Stimulated activated CD4-positive, alpha-beta T cell treated with anti-CD3 and anti-CD28 coated beads, Interleukin-12 subunit alpha, Interleukin-12 subunit beta, amount 100 ng/mL, for 4 hours (primary cell): Measurements from ENCODE around the gene HDAC4.

Experiments
- DNase-seq: peaks from one replicate; pipeline ENCODE4 v3.0.0-alpha.2; 2020

The HDAC4 gene

DNA sequence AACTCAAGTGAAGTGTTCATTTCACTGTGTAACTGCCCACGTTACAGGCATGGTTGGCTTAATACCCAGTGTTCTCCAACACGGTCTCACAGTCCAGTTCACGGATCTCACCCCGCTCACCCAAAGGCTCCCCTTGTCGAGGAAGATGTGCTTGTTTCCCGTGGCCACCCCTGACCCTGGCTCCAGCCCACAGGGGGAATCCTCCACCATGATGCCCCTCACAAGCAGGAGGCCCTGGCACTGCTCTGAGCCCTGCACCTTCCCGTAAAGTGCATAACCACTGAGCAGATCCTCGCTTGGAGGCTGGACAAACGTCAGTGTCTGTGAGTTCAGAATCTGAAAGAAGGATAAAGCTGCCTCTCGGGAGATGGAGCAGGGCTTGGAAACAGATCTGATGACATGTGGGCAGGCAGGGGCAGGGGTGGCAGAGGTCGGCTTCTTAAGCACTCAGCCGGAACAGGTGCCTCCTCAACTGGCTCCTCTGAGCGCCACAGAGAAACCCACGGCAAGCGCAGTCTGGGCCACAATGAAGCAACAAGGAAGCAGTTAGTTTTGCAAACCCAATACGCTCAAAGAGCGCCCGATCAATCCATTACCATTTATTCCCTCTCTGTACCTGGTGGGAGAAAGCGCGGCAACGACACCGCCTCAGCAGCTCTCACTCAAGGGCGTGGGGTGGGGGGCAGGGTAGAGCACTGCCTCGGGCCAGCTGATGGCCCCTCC lies 17.6 kb downstream of the HDAC4 start:
- no peak for DNase-seq

DNA sequence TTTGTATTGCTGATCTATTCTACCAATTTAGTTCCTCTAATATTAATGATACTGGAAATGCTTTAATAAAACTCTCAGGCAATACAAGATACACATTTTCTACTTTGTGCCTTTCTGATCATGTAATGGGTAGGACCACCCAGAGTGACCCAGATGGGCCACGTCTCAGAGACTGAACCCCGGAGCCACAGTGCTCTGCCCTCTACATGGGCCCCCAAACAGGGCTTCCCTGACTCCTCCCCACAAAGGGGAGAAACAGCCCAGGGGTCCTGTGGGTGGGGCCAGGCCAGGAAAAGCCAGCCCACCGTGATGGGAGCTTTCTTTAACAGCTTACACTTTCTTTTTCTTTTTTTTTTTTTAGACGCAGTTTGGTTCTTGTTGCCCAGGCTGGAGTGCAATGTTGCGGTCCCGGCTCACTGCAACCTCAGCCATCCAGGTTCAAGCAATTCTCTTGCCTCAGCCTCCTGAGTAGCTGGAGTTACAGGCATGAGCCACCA lies 18.4 kb downstream of the HDAC4 start:
- DNase-seq, result no peak

DNA sequence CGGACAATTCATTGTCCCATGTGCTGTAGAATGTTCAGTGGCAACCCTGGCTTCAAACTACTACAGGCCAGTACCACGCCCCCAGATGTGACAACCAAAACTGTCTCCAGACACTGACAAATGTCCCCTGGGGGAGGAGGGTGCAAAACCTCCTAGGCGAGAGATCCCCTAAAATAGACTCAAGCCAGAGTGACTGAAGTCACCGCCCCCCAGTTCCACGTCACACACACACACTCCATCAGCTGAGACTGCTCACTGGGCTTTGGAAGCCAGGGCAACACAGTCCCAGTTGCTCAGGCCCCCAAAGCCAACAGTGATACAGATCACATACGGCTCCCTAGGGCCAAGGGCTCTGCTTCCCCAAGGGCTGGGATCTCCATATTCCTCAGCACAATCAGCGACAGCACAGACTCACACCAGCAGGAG lies 19.1 kb downstream of the HDAC4 start:
- DNase-seq, result no peak

DNA sequence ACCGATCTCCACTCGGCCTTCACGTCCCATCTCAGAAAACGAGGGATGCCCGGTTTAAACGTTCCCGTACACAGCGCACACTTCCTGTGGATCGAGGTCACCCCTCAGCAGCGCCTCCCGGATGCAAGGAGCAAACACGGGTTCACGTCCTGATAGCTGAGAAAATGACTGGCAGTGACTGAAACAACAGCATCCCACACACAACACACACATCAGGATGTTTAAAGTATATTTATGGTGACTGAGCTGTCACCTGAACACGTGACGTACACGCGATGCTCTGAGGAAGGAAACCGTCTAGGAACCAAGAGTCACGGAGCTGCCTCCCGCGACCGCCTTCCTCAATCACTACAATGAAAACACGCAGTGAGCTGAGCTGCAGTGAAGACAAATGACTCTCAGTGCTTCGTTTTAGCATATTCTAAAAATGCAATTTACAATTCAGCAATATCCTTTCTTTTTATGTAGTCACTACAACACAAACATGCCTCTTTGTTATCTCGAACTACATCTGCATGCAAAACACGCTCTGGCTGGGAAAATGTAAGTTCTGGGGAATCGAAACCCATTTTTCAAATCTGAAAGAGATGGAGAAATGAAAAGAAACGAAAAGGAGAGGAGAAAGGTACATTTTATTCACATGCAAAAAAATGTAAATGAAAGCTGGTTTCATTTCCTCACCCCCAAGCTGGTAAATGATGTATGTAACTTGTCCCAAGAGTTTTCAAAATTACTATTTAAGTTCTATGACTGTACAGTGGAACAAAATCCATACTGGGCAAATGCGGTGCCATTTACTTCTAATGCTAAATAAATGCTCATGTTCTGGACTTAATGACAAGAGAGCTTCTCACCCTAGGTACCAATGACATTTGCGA lies 19.8 kb downstream of the HDAC4 start:
- DNase-seq, result peak; percentile 53

DNA sequence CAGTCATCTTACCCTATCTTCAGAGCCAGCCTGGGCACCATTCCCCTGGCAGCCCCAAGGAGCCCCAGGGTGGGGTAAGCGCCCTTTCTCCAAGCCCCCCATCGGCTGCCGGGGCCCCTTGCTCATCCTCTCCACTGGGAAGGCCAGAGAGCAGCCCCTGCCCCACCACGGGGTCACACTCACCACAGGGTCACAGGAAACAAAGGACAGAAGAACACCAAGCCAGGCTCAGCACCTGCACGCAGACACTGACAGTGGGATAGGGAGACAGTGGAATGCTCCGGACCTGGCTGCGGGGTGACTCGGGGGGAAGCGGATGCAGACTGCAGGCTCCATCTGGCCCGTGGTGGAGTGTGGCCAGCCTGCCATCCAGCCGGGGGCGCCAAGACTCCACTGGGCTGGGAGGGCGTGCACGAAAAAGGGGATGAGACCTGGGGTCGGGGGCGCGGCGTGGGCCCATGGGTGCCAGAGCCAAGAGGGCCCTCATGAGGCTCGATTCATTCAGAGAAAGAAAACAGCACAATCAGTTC lies 21.1 kb downstream of the HDAC4 start:
- no peak for DNase-seq

DNA sequence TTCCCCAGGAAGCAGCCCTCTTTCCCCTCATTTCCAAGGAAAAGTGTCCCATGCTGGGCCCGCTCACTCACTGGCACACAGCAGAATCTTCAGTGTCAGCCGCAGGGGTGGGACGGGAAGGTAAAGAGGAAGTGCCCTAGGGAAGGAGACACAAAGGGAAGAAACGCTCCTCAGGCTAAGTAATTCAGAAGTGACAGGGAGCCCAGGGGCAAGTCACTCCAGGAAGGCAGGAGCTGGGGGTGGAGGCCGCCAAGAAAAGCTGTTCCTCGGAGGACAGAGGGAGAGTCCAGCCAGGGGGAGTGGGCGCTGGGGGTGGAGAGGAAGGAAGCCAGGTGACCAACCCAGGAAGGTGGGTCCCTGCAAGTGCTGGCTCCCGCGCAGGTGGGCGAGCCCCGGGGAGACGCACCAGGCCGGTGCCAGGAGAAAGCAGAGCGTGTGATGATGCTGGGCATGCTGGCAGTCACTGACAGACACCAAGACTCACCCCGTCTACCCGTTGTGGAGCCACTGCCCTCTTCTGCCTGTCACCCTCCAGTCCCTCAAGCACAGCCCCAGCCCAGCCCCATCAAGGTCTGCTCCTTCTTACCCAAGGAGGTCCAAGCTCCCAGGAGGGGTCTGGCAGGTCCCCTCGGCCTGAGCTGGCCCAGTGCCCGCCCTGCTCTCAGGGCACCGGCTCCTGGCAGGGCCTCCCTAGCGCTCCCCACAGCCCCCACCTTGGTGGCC lies 21.7 kb downstream of the HDAC4 start:
- DNase-seq, result no peak

DNA sequence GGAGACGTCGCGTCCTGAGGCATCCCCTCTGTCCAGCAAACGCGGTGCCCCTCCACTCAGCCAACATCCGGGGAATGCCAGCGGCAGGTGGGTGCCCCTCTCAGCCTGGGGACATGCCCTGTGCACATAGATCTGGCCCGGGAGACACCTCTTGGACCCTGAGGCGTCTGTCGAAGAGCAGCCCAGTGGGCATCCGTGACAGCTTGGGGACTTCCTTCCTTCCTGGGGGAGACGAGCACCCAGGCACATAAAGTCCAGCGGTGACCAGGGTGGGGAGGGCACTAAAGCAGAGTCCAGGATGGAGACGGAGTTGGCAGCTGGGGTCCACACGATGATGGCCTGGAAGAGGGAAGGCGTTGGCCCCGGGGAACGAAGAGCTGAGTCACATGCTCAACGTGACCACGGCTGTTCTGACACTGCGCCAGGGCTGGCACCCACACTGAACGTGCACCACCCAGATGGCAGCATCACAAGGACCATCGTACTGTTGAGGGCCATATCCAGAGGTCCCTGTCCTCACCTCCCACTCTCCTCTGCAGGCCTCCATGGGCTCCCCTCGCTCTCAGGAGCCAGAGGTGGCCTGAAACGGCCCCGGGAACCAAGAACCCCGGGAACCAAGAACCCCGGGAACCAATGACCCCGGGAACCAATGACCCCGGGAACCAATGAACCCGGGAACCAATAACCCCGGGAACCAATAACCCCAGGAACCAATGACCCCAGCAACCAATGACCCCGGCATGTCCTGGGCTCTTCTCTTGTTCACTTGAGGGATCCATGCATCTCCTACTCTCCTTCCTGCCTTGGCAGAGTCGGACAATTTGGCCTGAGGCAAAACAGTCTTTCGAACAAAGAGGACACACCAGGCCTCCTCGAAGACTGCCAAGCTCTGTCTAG lies 22.6 kb downstream of the HDAC4 start:
- no peak for DNase-seq

DNA sequence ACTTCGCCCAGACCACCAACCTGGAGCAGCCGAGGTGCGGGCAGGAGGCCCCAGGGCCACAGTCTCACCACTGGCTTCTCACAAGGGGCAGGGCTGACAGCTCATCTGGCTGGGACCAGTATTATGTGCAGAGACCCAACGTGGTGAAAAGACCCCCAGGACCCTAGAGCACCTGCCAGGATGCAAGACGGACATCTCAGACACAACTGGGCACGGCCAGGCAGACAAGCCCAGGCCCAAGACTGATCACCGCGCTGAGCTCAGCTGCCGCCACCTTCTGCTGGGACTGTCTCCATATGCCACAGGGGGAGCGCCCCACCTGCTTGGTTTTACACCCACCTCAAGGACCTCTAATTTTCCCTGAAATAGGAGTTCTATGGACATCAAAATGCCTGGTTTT lies 23.2 kb downstream of the HDAC4 start:
- DNase-seq, result no peak

DNA sequence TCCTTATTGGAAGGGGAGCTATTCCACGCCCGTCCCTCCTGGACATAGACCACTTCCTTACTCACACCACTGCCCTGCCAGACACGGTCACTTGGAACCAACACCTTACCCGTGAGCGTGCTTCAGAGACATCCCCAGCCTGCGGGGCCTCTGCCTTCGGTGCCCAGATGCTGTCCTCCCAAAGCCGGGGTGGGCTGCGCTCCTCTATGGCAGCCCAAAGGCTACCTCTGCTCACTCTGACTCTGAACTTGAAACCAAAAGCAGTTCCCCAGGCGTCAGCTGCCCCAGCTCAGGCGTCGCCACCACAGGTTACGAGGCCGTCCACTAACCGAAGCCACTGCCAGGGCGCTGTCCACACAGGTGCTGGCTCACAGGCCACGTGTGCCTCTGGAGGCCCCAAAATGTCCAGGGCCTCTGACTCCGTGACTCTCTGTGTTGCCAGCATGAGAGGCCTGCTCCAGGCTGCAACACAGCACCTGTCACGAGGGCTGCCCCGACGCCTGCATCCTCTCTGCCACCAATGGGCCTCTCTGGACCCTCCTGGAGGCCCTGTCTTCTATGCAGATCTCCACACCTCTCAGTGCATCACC lies 23.8 kb downstream of the HDAC4 start:
- no peak for DNase-seq

DNA sequence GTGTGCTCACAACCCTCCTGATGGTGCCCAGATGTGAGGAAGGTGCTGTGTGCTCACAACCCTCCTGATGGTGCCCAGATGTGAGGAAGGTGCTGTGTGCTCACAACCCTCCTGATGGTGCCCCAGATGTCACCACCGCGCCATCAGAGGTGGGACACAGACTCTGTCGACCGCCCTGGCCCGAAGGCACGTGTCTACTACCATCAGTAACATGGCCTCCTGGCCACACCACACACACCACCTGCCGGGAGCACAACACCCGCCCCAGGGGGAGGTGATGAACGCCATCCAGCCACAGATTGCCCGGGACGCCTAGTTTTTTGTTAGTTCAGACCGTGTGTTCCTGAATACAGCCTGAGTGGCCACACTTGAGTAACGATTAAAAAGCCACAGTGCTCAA lies 24.5 kb downstream of the HDAC4 start:
- DNase-seq, result no peak

DNA sequence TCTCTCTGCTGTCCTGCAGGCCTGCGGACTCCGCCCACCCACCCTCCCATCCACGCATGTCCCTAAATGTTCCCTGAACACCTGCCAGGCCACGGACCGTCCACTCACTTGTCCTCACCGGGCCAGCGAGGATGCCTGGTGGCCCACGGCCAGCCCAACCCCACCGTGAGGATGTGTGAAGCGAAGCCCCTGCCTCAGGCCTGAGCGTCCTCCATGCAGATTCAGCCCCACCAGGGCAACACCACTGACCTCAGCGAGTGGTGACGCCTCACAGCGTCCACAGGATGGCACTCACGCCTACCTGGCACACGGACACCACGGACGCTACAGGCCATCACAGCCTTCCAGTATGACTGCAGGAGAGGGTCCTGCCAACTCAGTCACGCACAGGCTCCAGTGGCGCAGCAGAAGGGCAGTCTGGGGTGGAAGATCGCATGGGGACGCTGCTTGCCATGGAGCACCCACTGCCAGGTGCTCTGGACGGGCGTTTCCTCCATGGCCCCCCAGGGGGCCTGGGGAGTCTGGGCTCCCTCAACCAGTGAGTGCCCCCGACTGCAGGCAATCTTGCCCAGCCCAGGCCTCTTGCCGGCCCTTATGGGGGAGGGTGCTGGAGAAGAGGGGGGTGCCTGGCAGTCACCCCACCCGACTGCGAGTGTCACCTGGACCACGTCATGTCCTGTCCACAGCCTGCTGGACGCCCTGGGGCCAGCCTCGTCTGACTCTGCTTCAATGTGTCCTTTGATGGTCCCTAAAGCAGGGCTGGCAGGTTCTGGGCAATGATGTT lies 25.4 kb downstream of the HDAC4 start:
- DNase-seq, result no peak

DNA sequence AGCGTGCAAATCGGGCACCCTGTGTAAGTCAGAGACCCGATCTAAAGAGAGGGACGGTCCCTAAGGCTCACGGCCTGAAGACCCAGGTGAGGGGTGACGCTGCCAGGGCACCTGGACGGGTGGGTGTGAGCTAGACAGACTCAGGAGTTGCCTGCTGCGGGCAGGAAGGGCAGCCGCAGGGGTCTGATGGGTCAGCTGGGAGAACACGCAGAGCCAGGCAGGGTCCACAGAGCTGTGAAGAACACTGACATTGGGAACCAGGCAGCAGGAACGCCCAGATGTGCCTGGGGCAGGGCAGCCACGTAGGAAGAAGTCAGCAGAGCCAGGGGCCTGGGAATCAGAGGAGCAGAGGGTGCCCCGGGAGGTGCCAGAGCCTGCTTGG lies 25.9 kb downstream of the HDAC4 start:
- no peak for DNase-seq

DNA sequence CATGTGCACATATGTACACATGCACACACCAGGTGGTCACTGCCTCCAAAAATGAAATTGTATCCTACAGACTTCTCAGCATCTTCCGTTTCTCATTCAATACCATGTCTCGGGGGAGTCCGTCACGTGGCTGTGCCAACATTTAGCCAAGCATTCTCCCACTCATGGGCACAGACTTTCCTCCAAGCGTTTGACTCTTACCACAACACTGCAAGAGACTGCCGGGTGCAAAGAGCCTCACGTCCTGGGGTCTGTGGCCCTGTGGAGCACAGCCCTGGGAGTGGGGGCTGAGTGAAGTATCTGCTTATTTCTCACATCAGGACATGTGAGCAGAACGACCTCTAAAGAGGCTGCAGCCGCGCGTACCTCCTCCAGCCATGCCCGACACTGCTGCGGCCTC lies 28.0 kb downstream of the HDAC4 start:
- DNase-seq, result no peak

DNA sequence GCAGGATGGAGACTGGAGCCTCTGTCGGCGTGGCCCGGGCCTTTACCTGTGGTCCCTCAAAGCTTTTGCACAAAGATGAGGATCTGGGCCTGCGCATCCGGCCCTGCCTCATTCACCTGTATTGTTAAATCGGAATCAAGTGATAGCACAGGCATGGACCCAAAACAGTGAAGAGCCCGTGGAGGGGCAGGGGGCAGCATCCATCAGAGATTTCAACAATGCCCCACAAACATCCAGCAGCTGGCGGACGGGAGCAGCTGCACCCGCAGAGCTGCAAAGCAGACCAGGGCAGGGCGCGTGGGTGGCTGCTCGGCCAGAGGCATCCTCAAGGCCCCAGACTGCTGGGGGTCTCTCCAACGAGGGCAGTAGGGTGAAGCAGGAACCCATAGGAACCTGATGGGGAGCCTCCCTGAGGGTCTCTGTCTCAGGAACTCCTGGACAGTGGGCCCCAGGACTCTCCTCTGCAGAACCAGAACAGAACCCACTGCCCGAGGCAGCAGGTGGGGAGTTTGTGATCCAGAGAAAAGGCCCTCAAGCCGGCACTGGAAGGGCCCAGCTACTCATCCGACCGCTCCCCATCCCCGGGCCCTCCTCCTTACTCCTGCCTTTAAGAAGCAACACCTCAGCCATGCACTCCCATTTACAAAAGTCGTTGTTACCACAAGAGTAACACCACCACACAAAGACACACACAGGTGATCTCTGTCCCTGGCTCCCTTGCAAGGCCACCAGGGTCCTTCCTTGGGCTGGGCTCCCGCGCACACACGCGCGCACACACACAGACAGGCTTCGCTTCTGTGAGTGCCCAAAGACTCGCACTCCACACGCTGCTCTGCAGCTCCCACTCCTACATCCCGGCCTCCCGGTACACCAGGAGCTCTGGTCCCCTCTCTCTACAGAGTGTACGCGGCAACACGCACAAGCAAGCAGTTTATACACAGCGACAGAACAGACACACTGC lies 28.8 kb downstream of the HDAC4 start:
- no peak for DNase-seq

DNA sequence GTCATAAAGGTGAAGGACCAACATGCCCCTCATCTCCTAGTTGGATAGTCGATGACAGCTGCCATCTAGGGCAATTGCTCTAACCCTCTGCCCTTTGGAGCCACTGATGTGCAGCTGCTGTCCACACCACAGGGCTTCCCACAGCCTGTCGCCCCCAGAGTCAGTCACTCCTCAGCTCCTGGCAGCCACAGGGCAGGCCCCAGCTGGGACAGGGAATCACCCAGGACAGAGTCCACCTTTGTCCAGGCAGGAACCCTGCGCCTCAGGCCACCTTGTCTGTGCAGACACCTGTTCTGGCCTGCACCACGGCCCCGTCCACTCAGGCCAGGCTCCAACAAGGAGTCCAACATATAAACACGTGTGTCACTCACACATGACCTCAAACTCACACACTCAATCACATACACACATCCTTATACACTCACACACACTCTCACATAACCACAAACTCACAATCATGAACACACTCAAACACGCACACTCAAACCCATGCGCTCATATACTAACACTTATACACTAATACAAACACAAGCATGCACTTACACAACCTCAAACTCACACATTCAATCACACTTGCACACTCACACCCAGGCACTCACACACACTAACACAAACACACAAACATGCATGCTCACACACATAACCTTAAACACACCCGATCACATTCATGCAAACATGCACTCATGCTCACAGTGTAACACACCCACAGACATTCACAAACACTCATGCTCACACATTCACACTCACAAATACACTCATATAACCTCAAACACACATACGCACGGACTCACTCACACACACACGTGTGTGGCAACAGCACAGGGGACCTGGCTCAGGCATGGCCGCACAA lies 29.7 kb downstream of the HDAC4 start:
- no peak for DNase-seq

DNA sequence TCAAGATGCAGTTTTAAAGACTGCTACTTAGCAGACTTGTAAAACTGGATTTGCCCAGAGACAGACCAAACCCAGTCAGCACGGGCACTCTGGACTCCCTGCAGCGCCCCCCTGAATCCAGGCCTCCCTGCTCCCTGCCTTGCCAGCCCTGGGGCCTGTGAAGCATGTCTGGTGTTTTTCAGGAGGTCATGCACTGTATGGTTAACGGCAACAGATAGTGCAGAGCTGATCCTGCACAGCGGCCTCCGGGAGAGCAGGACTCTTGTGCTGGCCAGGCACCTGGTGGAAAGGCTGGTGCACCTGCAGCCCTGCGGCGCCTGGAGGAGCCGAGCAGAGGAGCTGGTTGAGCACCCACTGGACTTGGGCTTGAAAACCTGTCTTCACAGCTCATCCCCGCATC lies 30.4 kb downstream of the HDAC4 start:
- DNase-seq, result no peak

DNA sequence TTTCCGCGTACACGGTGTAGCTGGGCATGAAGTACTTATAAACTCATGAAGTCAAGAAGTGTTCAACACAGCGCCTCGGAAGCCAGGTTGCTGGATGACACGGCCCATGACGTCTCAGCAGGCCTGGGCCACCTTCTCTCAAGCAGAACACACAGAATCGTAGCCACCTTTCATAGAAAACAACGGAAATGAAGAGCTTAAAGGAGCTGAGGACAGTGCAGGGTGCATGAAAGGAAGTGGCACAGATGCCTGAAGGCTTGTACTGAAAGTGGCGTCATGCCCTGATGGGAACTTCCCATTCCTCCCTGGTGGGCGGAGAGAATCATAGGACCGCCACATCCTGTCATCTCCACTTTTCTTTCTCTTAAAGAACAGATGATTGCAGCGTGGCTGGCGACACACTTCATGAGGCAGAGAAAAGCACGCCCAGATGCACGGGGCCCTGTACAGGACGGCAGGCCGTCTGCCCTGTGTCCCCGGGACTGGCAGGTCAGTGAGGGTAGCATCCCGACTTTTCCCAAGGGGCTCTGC lies 31.1 kb downstream of the HDAC4 start:
- peak; percentile 55 for DNase-seq

DNA sequence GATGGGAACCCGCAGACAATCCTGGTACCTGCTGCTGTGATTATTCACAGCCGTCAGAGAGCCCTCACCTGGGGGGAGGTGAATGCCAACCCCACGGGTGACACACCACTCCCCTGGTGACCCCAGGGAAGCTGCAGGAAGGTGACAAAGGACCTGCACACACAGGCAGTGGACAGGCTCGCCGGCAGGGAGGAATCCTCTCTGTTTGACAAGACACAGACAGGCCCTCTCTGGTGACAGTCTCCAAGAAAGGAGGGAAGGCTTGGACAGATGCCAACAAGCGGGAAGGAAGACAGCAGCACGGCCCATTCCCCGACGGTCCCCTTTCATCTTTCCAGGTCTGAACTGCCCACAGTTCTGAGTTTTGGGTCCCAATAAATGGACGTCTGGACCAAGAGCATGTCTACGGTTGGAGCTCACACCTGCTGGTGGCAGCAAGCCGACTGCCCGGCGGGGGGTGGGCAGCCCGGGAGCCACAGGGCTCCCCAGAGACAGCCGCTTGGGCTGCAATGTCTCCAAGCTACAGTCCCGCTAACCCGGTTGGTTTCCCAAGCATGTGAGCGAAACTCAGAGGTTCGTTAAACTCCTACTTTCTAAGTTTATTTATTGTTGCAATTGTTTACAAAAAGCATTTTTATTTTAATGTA lies 31.8 kb downstream of the HDAC4 start:
- DNase-seq, result no peak
